Measurements from ENCODE around the gene PLCXD1.

Gene PLCXD1

DNA sequence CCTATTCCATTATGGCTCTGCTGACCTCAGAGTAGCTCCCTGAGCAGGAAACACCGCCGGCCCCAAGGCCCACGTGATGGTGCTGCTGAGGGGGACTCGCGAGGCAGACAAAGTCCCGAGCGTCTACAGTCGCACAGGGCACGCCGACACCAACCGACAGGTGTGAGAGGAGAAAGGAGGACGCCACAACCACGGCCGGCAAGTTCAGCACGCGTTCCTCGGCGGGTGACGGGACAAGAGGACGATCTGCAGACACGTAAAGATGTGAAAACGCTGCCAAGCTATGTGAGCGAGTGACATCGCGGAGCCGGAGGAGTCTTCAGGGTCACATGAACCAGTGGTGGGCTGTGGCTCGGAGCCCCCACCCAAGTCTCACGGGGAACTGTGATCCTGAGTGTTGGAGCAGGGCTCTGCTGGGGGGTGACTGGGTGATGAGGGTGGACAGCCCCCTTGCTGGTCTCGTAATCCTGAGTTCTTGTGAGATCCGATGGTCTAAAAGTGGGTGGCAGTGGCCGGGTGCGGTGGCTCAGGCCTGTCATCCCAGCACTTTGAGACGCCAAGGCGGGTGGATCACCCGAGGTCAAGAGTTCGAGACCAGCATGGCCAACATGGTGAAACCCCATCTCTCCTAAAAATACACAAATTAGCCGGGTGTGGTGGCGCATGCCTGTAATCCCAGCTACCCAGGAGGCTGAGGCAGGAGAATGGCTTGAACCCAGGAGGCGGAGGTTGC, 71.6 kb downstream of the PLCXD1 start:
- no peak for DNase-seq

Data from CD4-positive, alpha-beta T cell treated with Interleukin-1 beta for 1 hour (primary cell).